MM.1S (cell line): ENCODE data around the gene KCNH8.

Experiments
- DNase-seq: peaks from one replicate; pipeline ENCODE4 v3.0.0-alpha.2; 2015
- H2AFZ ChIP-seq: fragments of 300-600 bp; sonication (generic); 2 replicates; pipeline ENCODE4 v1.6.0; 2016; ENCODE audit warnings: antibody characterized with exemption, low read length
- H3F3A ChIP-seq: fragments of 300-600 bp; sonication (generic); 2 replicates; pipeline ENCODE4 v1.6.1; 2016; ENCODE audit warnings: mild to moderate bottlenecking, antibody characterized with exemption, low read length, moderate library complexity, mixed read lengths; ENCODE audit not compliant: insufficient read depth
- H3K27ac ChIP-seq: fragments of 300-600 bp; sonication (generic); 2 replicates; pipeline ENCODE4 v1.5.1; 2016; ENCODE audit warnings: mild to moderate bottlenecking, low read length
- H3K27me3 ChIP-seq: fragments of 300-600 bp; sonication (generic); replicated peaks from 2 replicates; pipeline ENCODE4 v1.6.0; 2016; ENCODE audit warnings: low read length; ENCODE audit not compliant: insufficient read depth
- H3K36me3 ChIP-seq: fragments of 300-600 bp; sonication (generic); replicated peaks from 2 replicates; pipeline ENCODE4 v1.6.1; 2016; ENCODE audit warnings: mild to moderate bottlenecking, low read length, mixed read lengths; ENCODE audit not compliant: insufficient read depth
- H3K4me1 ChIP-seq: fragments of 300-600 bp; sonication (generic); 2 replicates; pipeline ENCODE4 v1.6.1; 2016; ENCODE audit warnings: low read length, mixed read lengths
- H3K4me2 ChIP-seq: fragments of 300-600 bp; sonication (generic); 2 replicates; pipeline ENCODE4 v1.6.0; 2016; ENCODE audit warnings: low read depth, low read length
- H3K4me3 ChIP-seq: fragments of 300-600 bp; sonication (generic); 2 replicates; pipeline ENCODE4 v1.5.1; 2016; ENCODE audit warnings: low read length, mixed read lengths
- H3K79me2 ChIP-seq: fragments of 300-600 bp; sonication (generic); 2 replicates; pipeline ENCODE4 v1.6.1; 2016; ENCODE audit warnings: mixed run types, low read length, mixed read lengths
- H3K9ac ChIP-seq: fragments of 300-600 bp; sonication (generic); 2 replicates; pipeline ENCODE4 v1.6.1; 2016; ENCODE audit warnings: low read length, mixed read lengths
- H3K9me2 ChIP-seq: fragments of 300-600 bp; sonication (generic); replicated peaks from 2 replicates; pipeline ENCODE4 v1.6.1; 2016; ENCODE audit warnings: mild to moderate bottlenecking, low read length, mixed read lengths; ENCODE audit not compliant: insufficient read depth
- H3K9me3 ChIP-seq: fragments of 300-600 bp; sonication (generic); replicated peaks from 2 replicates; pipeline ENCODE4 v1.6.1; 2016; ENCODE audit warnings: mild to moderate bottlenecking, low read length, mixed read lengths; ENCODE audit not compliant: insufficient read depth
- H4K20me1 ChIP-seq: fragments of 300-600 bp; sonication (generic); 2 replicates; pipeline ENCODE4 v1.6.1; 2016; ENCODE audit warnings: mild to moderate bottlenecking, low read length, moderate library complexity, mixed read lengths; ENCODE audit not compliant: insufficient read depth
- CTCF ChIP-seq: fragments of 300-600 bp; sonication (generic); IDR thresholded peaks from 2 replicates; pipeline ENCODE4 v1.5.1; 2016; ENCODE audit warnings: antibody characterized with exemption, low read length, mixed read lengths
- EZH2 ChIP-seq: fragments of 300-600 bp; sonication (generic); optimal IDR thresholded peaks from 2 replicates; pipeline ENCODE3; 2017; ENCODE audit warnings: low read depth, mild to moderate bottlenecking, antibody characterized with exemption, low read length, mixed read lengths
- EZH2phosphoT487 ChIP-seq: fragments of 300-600 bp; sonication (generic); IDR thresholded peaks from 2 replicates; pipeline ENCODE4 v1.6.1; 2018; ENCODE audit warnings: antibody characterized with exemption, low read length

Gene KCNH8

GRCh38 chr3:19334120-19334519, 185.8 kb downstream of the KCNH8 start:
- Histone ChIP-seq H3K4me2 (no peak overlapping the region), H3F3A (no peaks in the 10 kb centered on the region)

GRCh38 chr3:19338769-19339168, 190.5 kb downstream of the KCNH8 start:
- H3K27me3 ChIP-seq: no peaks in the 10 kb centered on the region
- TF ChIP-seq EZH2phosphoT487 (no peak), EZH2 (no peak), CTCF (no peak)
- H3F3A ChIP-seq: no peaks in the 10 kb centered on the region
- no peaks in the 10 kb centered on the region for H3K9me3 ChIP-seq
- H3K79me2 ChIP-seq: no peaks in the 10 kb centered on the region
- no peaks in the 10 kb centered on the region for H3K9me2 ChIP-seq
- no peak overlapping the region for H3K9ac ChIP-seq
- H3K4me2 ChIP-seq: no peak overlapping the region
- H3K36me3 ChIP-seq: no peaks in the 10 kb centered on the region
- no peak overlapping the region for H2AFZ ChIP-seq
- H4K20me1 ChIP-seq: no peaks in the 10 kb centered on the region
- no peak for DNase-seq
- no peak overlapping the region for H3K27ac ChIP-seq
- 0 out of 2 replicates have a peak, but pooled peaks cover 2% of the 10 kb centered on the region for H3K4me1 ChIP-seq
- H3K4me3 ChIP-seq: no peak overlapping the region

More at GRCh38 chr3:19334120-19334519, 185.8 kb downstream of the KCNH8 start:
- H2AFZ ChIP-seq: no peak overlapping the region
- TF ChIP-seq CTCF (no peak), EZH2 (no peak), EZH2phosphoT487 (no peak)
- no peak overlapping the region for H3K4me3 ChIP-seq
- H3K27ac ChIP-seq: no peak overlapping the region
- 0 out of 2 replicates have a peak, but pooled peaks cover 2% of the 10 kb centered on the region for H3K4me1 ChIP-seq
- no peaks in the 10 kb centered on the region for H3K27me3 ChIP-seq
- no peaks in the 10 kb centered on the region for H3K9me2 ChIP-seq
- no peaks in the 10 kb centered on the region for H3K36me3 ChIP-seq
- H3K9me3 ChIP-seq: no peaks in the 10 kb centered on the region
- H3K79me2 ChIP-seq: no peaks in the 10 kb centered on the region
- H4K20me1 ChIP-seq: no peaks in the 10 kb centered on the region
- no peak for DNase-seq
- no peak overlapping the region for H3K9ac ChIP-seq

- Histone ChIP-seq H3K36me3 (no peaks in the 10 kb centered on the region), H3K9me3 (no peaks in the 10 kb centered on the region), H3F3A (no peaks in the 10 kb centered on the region), H3K79me2 (no peaks in the 10 kb centered on the region), H3K27ac (no peak overlapping the region), H3K9me2 (no peaks in the 10 kb centered on the region), H2AFZ (no peak overlapping the region), H3K4me2 (no peak overlapping the region), H3K9ac (no peak overlapping the region), H3K4me3 (no peak overlapping the region), H4K20me1 (no peaks in the 10 kb centered on the region), H3K4me1 (no peaks in the 10 kb centered on the region), H3K27me3 (no peaks in the 10 kb centered on the region)
- no peak for DNase-seq
- TF ChIP-seq CTCF (no peak), EZH2phosphoT487 (no peak), EZH2 (no peak)
These were observed 194.1 kb downstream of the KCNH8 start for GRCh38 chr3:19342389-19342788.
